Measurements from ENCODE around the gene DYNLT3.

Gene DYNLT3

GRCh38 chrX:37817579-37817978 is 29.8 kb downstream of the DYNLT3 start:
- no peak overlapping the region for H3K27ac Mint-ChIP-seq
- H3K4me1 Mint-ChIP-seq (ENCODE audit: low read depth) = no peaks in the 10 kb centered on the region
- H3K27me3 Mint-ChIP-seq = no peaks in the 10 kb centered on the region
- no peak overlapping the region for H3K4me3 Mint-ChIP-seq
- no peaks in the 10 kb centered on the region for H3K9me3 Mint-ChIP-seq (ENCODE audit: low read depth)
- no peaks in the 10 kb centered on the region for H3K36me3 Mint-ChIP-seq

GRCh38 chrX:37817176-37817575 is 30.2 kb downstream of the DYNLT3 start:
- Mint-ChIP-seq H3K27me3 (no peaks in the 10 kb centered on the region), H3K4me3 (no peak overlapping the region), H3K36me3 (no peaks in the 10 kb centered on the region), H3K4me1 (ENCODE audit: low read depth) (no peaks in the 10 kb centered on the region), H3K27ac (no peak overlapping the region), H3K9me3 (ENCODE audit: low read depth) (no peaks in the 10 kb centered on the region)

- H3K4me1 Mint-ChIP-seq (ENCODE audit: low read depth) = no peaks in the 10 kb centered on the region
- no peak overlapping the region for H3K27ac Mint-ChIP-seq
- H3K9me3 Mint-ChIP-seq (ENCODE audit: low read depth) = no peaks in the 10 kb centered on the region
- no peaks in the 10 kb centered on the region for H3K36me3 Mint-ChIP-seq
- H3K27me3 Mint-ChIP-seq = no peaks in the 10 kb centered on the region
- H3K4me3 Mint-ChIP-seq = no peak overlapping the region
These were observed 30.6 kb downstream of the DYNLT3 start for GRCh38 chrX:37816766-37817165.

- Mint-ChIP-seq H3K27ac (no peak overlapping the region), H3K27me3 (no peaks in the 10 kb centered on the region), H3K36me3 (no peaks in the 10 kb centered on the region), H3K4me3 (no peak overlapping the region), H3K4me1 (ENCODE audit: low read depth) (no peaks in the 10 kb centered on the region), H3K9me3 (ENCODE audit: low read depth) (no peaks in the 10 kb centered on the region)
These were observed 32.0 kb downstream of the DYNLT3 start for GRCh38 chrX:37815366-37815765.

- Mint-ChIP-seq H3K4me3 (no peak overlapping the region), H3K27me3 (no peaks in the 10 kb centered on the region), H3K36me3 (no peaks in the 10 kb centered on the region), H3K4me1 (ENCODE audit: low read depth) (no peaks in the 10 kb centered on the region), H3K9me3 (ENCODE audit: low read depth) (no peaks in the 10 kb centered on the region), H3K27ac (no peak overlapping the region)
These were observed 33.8 kb downstream of the DYNLT3 start for GRCh38 chrX:37813570-37813969.

- Mint-ChIP-seq H3K27me3 (no peaks in the 10 kb centered on the region), H3K27ac (no peak overlapping the region), H3K4me3 (no peak overlapping the region), H3K9me3 (ENCODE audit: low read depth) (no peaks in the 10 kb centered on the region), H3K4me1 (ENCODE audit: low read depth) (no peaks in the 10 kb centered on the region), H3K36me3 (no peaks in the 10 kb centered on the region)
These were observed 35.3 kb downstream of the DYNLT3 start for GRCh38 chrX:37812110-37812509.

- Mint-ChIP-seq H3K27ac (no peak overlapping the region), H3K4me1 (ENCODE audit: low read depth) (no peaks in the 10 kb centered on the region), H3K9me3 (ENCODE audit: low read depth) (no peaks in the 10 kb centered on the region), H3K36me3 (no peaks in the 10 kb centered on the region), H3K27me3 (no peaks in the 10 kb centered on the region), H3K4me3 (no peak overlapping the region)
These were observed 37.4 kb downstream of the DYNLT3 start for GRCh38 chrX:37809970-37810369.

- Mint-ChIP-seq H3K27ac (no peak overlapping the region), H3K36me3 (no peaks in the 10 kb centered on the region), H3K27me3 (no peaks in the 10 kb centered on the region), H3K4me3 (no peak overlapping the region), H3K4me1 (ENCODE audit: low read depth) (no peaks in the 10 kb centered on the region), H3K9me3 (ENCODE audit: low read depth) (no peaks in the 10 kb centered on the region)
These were observed 44.3 kb downstream of the DYNLT3 start for GRCh38 chrX:37803057-37803456.

GRCh38 chrX:37802028-37802427 is 45.3 kb downstream of the DYNLT3 start:
- Mint-ChIP-seq H3K9me3 (ENCODE audit: low read depth) (no peaks in the 10 kb centered on the region), H3K4me3 (no peak overlapping the region), H3K27ac (no peak overlapping the region), H3K36me3 (no peaks in the 10 kb centered on the region), H3K4me1 (ENCODE audit: low read depth) (peaks cover 3% of the 10 kb centered on the region), H3K27me3 (no peaks in the 10 kb centered on the region)

- Mint-ChIP-seq H3K4me3 (no peak overlapping the region), H3K4me1 (ENCODE audit: low read depth) (peaks cover 16% of the 10 kb centered on the region), H3K27ac (no peak overlapping the region)
These were observed 46.7 kb downstream of the DYNLT3 start for GRCh38 chrX:37800717-37801116.

GRCh38 chrX:37799936-37800335 is 47.4 kb downstream of the DYNLT3 start:
- H3K4me3 Mint-ChIP-seq = no peak overlapping the region
- no peaks in the 10 kb centered on the region for H3K9me3 Mint-ChIP-seq (ENCODE audit: low read depth)
- no peaks in the 10 kb centered on the region for H3K27me3 Mint-ChIP-seq
- H3K27ac Mint-ChIP-seq = no peak overlapping the region
- peaks cover 19% of the 10 kb centered on the region for H3K4me1 Mint-ChIP-seq (ENCODE audit: low read depth)
- H3K36me3 Mint-ChIP-seq = no peaks in the 10 kb centered on the region

More at GRCh38 chrX:37800717-37801116, 46.7 kb downstream of the DYNLT3 start:
- H3K9me3 Mint-ChIP-seq (ENCODE audit: low read depth) = no peaks in the 10 kb centered on the region
- no peaks in the 10 kb centered on the region for H3K27me3 Mint-ChIP-seq
- no peaks in the 10 kb centered on the region for H3K36me3 Mint-ChIP-seq

GRCh38 chrX:37796805-37797204 is 50.6 kb downstream of the DYNLT3 start:
- no peak overlapping the region for H3K4me3 Mint-ChIP-seq
- H3K27me3 Mint-ChIP-seq = no peaks in the 10 kb centered on the region
- no peaks in the 10 kb centered on the region for H3K36me3 Mint-ChIP-seq
- H3K4me1 Mint-ChIP-seq (ENCODE audit: low read depth) = peaks cover 19% of the 10 kb centered on the region
- no peaks in the 10 kb centered on the region for H3K9me3 Mint-ChIP-seq (ENCODE audit: low read depth)
- no peak overlapping the region for H3K27ac Mint-ChIP-seq

- Mint-ChIP-seq H3K27ac (no peak overlapping the region), H3K9me3 (ENCODE audit: low read depth) (no peaks in the 10 kb centered on the region), H3K4me3 (no peak overlapping the region), H3K27me3 (no peaks in the 10 kb centered on the region), H3K36me3 (no peaks in the 10 kb centered on the region), H3K4me1 (ENCODE audit: low read depth) (peaks cover 19% of the 10 kb centered on the region)
These were observed 51.1 kb downstream of the DYNLT3 start for GRCh38 chrX:37796310-37796709.

Measured in activated naive CD8-positive, alpha-beta T cell (primary cell).